T-helper 17 cell (primary cell): Measurements from ENCODE around the gene JADE1. TPM values are rescaled to one million over a fixed set of nuclear protein-coding genes. Genes with fewer than 3 reads are reported as not detected.
A peak's percentile ranks its signal among the peaks of the same experiment; 100 is the strongest.

ENCODE experiments used
- ATAC-seq: fragments of 150-1000 bp; cut with Tn5 transposase; 2 replicates; pipeline ENCODE4 v1.10.0; 2021; ENCODE audit warnings: mild to moderate bottlenecking, moderate library complexity
- DNase-seq, 3 donors: peaks; one replicate each; pipeline versions ENCODE4 v3.0.0 to v3.0.0-alpha.2; 2020 to 2021
- H3K9me3 ChIP-seq: one replicate; pipeline ENCODE4 v1.7.0; 2013; ENCODE audit warnings: low read length, mild to moderate bottlenecking; ENCODE audit not compliant: control insufficient read depth, poor library complexity, severe bottlenecking
- H3K27ac Mint-ChIP-seq: one replicate; pipeline ENCODE4 v1.8.0; 2022; ENCODE audit warnings: mild to moderate bottlenecking, moderate library complexity, mixed read lengths
- H3K27me3 Mint-ChIP-seq: one replicate; pipeline ENCODE4 v1.8.0; 2022; ENCODE audit warnings: mixed read lengths
- H3K36me3 Mint-ChIP-seq: one replicate; pipeline ENCODE4 v1.8.0; 2022; ENCODE audit warnings: low read depth, mixed read lengths
- H3K4me1 Mint-ChIP-seq: one replicate; pipeline ENCODE4 v1.8.0; 2022; ENCODE audit warnings: mild to moderate bottlenecking, mixed read lengths
- H3K4me3 Mint-ChIP-seq: one replicate; pipeline ENCODE4 v1.8.0; 2022; ENCODE audit warnings: mild to moderate bottlenecking, moderate library complexity, mixed read lengths
- total RNA-seq, 4 donors: library from RNA in 2 of 4; stranded (reverse) in 2 of 4; gene quantifications; one replicate each; pipeline ENCODE4 v1.2.3 and lab custom pipeline; 2022 to 2026

The JADE1 gene
- total RNA-seq, 2 donors from 2014 or later, result 38.0 to 53.1 TPM

DNA sequence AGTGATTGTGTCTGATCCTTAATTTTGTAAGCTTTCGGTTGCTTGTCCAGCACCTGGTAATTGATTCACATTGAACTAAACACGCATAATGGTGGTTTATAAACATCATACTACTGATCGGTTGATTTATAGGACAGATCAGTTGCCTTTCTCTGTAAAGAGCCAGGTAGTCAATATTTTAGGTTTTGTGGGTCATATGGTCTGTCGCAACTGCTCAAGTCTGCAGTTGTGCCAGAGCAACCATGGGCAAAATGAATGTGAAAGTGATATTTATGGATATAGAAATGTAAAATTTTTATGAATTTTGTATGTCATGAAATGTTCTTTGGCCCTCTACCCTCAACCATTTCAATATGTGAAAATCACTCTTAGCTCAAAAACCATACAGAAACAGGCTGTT, 8.9 kb downstream of the JADE1 start:
- ATAC-seq (no peak), DNase-seq (no peak)
- Mint-ChIP-seq H3K4me1 (peaks cover 40% of the 10 kb centered on the region), H3K4me3 (no peak overlapping the region), H3K36me3 (no peaks in the 10 kb centered on the region), H3K27me3 (no peaks in the 10 kb centered on the region), H3K27ac (no peak overlapping the region)
- no peaks in the 10 kb centered on the region for H3K9me3 ChIP-seq

DNA sequence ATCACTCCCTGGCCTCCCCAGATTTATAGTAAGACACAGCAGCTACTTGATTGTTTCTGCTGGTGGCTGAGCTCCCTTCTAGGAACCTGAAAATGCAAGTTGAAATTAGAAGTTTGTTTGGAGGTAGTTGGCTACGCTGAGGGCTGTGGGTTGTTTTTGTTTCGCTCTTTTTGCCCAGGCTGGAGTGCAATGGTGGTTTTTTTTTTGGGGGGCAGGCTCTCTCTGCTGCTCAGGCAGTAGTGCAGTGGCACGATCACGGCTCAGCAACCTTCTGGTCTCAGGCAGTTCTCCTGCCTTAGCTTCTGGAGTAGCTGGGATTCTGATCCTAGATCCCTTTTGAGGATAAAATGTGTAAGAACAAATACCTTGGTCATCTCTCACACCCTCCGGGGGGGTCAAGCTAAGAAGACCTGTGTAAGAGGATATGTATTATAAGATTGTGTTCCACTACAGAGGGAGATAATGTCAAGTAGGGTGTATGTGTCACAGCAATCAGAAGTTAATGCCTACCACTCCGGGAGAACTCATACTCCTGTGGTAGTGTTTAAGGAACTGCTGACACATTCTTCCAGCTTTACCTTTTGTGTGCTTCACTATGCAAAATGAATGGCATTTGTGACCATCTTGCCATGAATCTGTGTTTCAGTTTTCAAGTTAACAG, 9.7 kb downstream of the JADE1 start:
- H3K4me1 Mint-ChIP-seq, result peaks cover 37% of the 10 kb centered on the region
- H3K36me3 Mint-ChIP-seq, result no peaks in the 10 kb centered on the region

DNA sequence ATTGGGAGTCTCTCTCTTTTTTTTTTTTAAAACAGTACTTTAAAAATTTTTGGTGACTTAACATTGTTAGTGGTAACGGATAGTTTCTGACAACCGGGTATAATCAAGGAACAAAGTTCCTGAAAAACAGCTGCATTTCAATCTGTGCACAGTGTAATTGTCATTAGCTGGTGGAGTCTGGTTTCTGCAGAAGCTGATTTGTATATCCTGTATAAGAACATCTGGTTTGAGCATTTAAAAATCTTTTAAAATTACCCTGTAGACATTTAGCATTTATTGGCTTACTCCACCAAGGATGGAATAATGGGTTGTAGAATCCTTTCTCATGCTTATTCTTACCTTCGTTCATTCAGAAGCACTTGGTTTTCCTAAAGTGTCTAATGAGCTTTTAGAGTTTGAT, 11.2 kb downstream of the JADE1 start:
- H3K36me3 Mint-ChIP-seq, result no peaks in the 10 kb centered on the region
- H3K4me1 Mint-ChIP-seq, result peaks cover 43% of the 10 kb centered on the region
- no peaks in the 10 kb centered on the region for H3K27me3 Mint-ChIP-seq
- ATAC-seq (no peak), DNase-seq (no peak)
- H3K9me3 ChIP-seq, result no peaks in the 10 kb centered on the region
- H3K27ac Mint-ChIP-seq, result no peak overlapping the region
- no peak overlapping the region for H3K4me3 Mint-ChIP-seq

More for the DNA sequence above, 9.7 kb downstream of the JADE1 start:
- H3K27ac Mint-ChIP-seq, result no peak overlapping the region
- H3K9me3 ChIP-seq, result no peaks in the 10 kb centered on the region
- peak overlapping the region; percentile 21 for H3K4me3 Mint-ChIP-seq
- ATAC-seq, result no peak
- no peaks in the 10 kb centered on the region for H3K27me3 Mint-ChIP-seq
- DNase-seq, result no peak

DNA sequence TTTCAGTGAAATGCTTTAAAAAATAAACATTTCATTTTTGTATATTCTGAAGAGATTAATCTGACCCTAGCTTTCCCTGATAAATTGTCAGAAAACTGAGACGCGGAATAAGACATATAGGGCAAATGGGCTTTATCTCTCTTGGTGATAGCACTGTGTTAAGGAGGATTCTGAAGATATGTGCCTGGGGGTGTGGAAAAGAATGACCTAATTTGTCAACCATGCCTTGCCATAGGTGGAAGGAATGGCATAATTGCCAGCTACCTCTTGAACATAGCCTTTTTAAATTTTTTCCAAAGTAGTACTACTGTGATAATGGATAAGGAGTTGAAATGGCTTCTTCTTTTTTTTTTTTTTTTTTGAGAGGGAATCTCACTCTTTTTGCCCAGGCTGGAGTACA, 11.7 kb downstream of the JADE1 start:
- DNase-seq, result no peak
- H3K27me3 Mint-ChIP-seq, result no peaks in the 10 kb centered on the region
- peak overlapping the region; percentile 21 for H3K27ac Mint-ChIP-seq
- peaks cover 46% of the 10 kb centered on the region for H3K4me1 Mint-ChIP-seq
- H3K4me3 Mint-ChIP-seq, result no peak overlapping the region
- H3K9me3 ChIP-seq, result no peaks in the 10 kb centered on the region
- H3K36me3 Mint-ChIP-seq, result no peaks in the 10 kb centered on the region
- ATAC-seq, result no peak

DNA sequence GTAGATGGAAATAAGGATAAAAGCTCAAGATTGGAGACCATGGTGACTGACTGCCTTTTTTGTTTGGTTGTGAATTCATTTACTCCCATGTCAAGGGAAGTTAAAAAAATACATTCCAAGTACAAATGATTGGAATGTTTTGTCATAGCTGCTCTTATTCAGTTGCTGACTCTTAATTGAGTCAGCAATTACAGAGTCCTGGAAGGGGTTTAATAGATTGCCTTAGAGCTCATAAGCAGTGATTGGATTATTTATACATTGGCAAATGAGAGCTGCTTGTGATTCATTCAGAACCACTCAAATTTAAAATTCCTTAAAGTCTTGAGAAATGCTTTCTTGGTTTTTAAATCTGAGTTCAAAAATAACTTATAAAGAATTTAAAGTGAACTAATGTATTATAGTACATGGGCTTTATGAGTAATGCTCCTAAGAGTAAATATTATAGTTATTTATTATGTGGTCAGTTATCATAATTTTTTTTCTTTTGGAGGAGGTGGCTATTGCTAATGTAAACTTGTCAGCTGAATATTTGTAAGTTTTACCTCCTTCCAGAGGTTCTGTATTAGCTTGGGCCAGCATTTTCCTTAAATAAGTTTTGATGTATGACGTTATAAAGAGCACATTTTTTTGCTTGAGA, 13.6 kb downstream of the JADE1 start:
- H3K36me3 Mint-ChIP-seq, result peaks cover 3% of the 10 kb centered on the region
- ATAC-seq (no peak), DNase-seq (no peak)
- peak overlapping the region; percentile 72 for H3K27ac Mint-ChIP-seq
- no peaks in the 10 kb centered on the region for H3K9me3 ChIP-seq
- H3K4me1 Mint-ChIP-seq, result peaks cover 58% of the 10 kb centered on the region
- no peak overlapping the region for H3K4me3 Mint-ChIP-seq
- H3K27me3 Mint-ChIP-seq, result no peaks in the 10 kb centered on the region

DNA sequence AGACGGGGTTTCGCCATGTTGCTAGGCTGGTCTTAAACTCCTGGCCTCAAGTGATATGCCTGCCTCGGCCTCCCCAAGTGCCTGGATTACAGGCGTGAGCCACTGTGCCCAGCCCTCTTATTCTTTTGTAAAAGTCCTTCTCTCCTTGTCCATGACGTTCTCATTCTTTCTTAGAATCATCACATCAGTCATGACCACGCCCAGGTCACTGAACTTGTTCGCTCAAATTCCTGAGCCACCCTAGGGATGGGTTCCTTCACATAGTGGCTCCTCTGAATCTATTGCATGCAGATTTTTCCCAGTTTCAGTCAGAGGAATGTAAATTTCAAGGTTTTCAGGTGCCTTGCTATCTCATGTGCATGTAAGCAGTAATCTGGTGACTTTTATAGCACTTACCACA, 15.7 kb downstream of the JADE1 start:
- H3K27ac Mint-ChIP-seq, result peak overlapping the region; percentile 8
- H3K36me3 Mint-ChIP-seq, result peaks cover 3% of the 10 kb centered on the region
- peaks cover 47% of the 10 kb centered on the region for H3K4me1 Mint-ChIP-seq
- no peaks in the 10 kb centered on the region for H3K27me3 Mint-ChIP-seq
- peak overlapping the region; percentile 9 for H3K4me3 Mint-ChIP-seq
- H3K9me3 ChIP-seq, result no peaks in the 10 kb centered on the region
- DNase-seq (no peak), ATAC-seq (no peak)

DNA sequence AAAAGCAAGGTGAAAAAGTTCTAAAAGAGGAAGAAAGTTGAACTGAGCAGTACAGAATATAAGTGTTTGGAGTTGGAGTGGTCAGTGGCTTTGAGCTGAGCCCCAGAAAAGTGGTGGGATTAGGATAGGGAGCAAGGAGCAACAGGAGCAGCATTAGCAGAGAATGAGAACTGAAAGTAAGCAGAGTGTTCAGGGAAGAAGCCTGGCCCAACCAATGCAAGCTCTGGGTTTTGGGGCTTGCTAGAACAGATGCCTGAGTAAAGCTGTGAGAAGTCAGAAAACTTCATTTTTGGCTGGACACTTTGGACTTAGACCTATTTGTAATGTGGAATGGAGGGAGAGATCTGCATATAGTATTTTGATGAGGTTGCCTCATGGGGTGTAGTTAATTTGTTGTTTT, 17.8 kb downstream of the JADE1 start:
- DNase-seq, result no peak
- H3K27ac Mint-ChIP-seq, result peak overlapping the region; percentile 72
- no peak overlapping the region for H3K4me3 Mint-ChIP-seq
- peaks cover 48% of the 10 kb centered on the region for H3K4me1 Mint-ChIP-seq
- H3K27me3 Mint-ChIP-seq, result no peaks in the 10 kb centered on the region
- H3K9me3 ChIP-seq, result no peaks in the 10 kb centered on the region
- peaks cover 5% of the 10 kb centered on the region for H3K36me3 Mint-ChIP-seq
- no peak for ATAC-seq

DNA sequence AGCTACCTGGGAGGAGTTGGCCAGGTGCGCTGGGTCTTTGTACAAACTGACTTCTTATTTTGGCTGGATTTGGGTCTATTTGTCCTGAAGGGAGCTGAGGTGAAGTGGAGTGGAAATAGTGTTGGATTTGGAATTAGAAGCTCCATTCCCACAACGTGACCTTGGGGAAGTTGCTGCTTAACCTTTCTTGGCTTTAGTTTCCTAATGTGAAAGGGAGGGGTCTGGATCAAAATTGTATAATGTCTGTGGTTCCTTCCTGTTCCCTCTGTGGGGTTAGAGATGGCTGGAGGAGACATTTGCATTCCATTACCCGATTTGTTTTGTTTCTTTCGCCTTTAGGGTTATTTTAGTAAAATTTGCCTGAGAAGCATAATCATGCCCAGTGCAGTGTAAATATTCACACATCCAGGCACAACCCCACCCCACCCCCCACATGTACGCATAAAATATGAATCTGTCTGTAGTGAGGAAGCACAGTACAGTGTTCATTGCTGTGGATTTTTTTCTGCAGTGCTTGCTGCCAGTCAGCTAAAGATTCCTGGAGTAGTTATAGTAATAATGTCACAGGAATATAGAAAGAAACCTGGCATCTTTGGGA, 21.5 kb downstream of the JADE1 start:
- no peaks in the 10 kb centered on the region for H3K27me3 Mint-ChIP-seq
- H3K9me3 ChIP-seq, result no peaks in the 10 kb centered on the region
- H3K27ac Mint-ChIP-seq, result no peak overlapping the region
- peaks cover 48% of the 10 kb centered on the region for H3K4me1 Mint-ChIP-seq
- H3K36me3 Mint-ChIP-seq, result peaks cover 5% of the 10 kb centered on the region
- ATAC-seq, result no peak
- no peak for DNase-seq
- no peak overlapping the region for H3K4me3 Mint-ChIP-seq

DNA sequence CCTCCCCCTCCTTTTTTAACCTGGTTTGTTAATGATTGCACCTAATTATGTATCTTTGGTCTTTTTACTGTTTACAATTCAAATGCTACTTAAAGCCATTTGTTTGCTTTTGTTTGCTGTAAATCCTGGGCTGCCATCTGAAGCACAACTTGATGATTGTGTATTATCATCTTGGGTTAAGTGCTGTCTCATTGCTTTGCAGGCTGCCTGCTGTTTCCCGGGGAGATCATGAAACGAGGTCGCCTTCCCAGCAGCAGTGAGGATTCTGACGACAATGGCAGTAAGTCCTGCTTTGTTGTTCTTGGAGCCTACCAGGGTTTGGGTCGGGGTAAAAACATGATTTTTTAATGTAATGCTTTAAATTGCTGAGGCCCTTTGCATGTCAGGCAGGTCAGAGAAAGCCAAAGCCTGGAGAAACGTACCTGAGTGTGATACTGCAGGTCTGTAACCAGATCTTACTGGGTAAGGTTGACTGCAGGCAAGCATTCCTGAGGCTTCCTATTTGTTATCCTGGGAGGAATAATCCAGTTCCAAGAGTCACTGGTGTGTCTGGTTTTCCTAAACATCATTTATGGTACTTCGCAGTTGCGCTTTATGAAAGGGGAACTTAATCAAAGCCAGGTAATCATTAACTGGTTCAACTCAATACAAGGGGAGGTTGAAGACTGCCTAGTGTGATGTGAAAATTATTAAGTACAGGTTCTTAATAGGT, 22.2 kb downstream of the JADE1 start:
- H3K27ac Mint-ChIP-seq, result peak overlapping the region; percentile 75

DNA sequence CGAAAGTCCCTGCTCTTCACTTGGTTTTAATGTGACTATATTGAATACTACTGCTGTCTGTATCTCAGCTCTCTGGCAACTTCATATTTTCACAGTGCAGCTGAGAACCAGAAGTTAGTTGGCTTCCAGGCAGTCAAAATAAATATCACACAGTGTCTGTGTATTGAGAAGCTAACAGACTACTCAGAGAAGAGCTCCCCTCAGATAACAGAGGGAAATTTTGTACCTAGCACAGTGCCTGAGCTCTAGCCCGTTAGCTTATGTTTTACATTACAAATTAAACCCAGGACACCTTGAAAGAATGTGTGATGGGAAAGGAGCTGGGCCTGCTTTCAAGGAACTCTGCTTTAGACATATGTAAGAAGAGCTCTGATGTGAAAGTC, 22.7 kb downstream of the JADE1 start:
- no peaks in the 10 kb centered on the region for H3K9me3 ChIP-seq
- Mint-ChIP-seq H3K27me3 (no peaks in the 10 kb centered on the region), H3K36me3 (peaks cover 5% of the 10 kb centered on the region), H3K4me1 (peaks cover 39% of the 10 kb centered on the region), H3K27ac (peak overlapping the region; percentile 75), H3K4me3 (no peak overlapping the region)
- ATAC-seq, result no peak
- DNase-seq, result no peak

More for the DNA sequence above, 22.2 kb downstream of the JADE1 start:
- Mint-ChIP-seq H3K4me1 (peaks cover 43% of the 10 kb centered on the region), H3K27me3 (no peaks in the 10 kb centered on the region), H3K36me3 (peaks cover 5% of the 10 kb centered on the region), H3K4me3 (no peak overlapping the region)
- H3K9me3 ChIP-seq, result no peaks in the 10 kb centered on the region
- DNase-seq (no peak), ATAC-seq (no peak)

DNA sequence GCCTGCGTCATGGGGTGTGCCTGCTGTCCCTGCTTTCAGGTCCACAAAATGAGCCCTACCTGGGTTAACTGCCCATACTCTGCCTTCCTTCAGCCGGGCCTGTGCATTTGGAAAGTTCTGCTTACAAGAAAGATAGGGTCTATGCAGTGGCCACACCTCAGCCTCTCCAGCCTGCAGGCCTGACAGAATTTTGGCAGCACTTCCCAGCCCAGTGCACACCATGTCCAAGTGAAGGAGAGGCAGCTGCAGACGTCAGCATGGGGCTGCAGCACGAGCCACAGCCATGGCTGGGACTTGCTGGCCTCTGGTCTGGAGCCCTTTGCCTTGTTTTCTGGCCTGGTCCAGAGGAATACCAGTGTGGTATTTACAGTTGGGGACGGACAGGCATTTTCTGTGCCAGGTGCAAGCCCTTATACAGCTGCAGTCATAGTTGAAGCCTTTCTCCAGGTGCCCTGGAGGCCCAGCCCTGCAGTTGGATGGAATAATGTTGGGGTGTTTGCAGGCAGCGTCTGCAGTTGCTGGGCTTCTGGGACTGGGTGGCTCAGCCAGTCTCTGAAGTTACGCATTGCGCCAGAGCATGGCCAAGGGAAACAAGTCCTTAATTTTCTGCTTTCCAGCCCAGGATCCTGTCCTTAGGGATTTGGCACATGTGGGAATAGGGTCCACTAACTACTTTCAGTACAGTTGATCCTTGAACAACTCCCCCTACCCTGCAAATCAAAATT, 26.2 kb downstream of the JADE1 start:
- ATAC-seq (no peak), DNase-seq (no peak)
- Mint-ChIP-seq H3K36me3 (peaks cover 2% of the 10 kb centered on the region), H3K4me1 (peaks cover 45% of the 10 kb centered on the region), H3K27ac (no peak overlapping the region), H3K27me3 (no peaks in the 10 kb centered on the region), H3K4me3 (no peak overlapping the region)
- H3K9me3 ChIP-seq, result no peaks in the 10 kb centered on the region

DNA sequence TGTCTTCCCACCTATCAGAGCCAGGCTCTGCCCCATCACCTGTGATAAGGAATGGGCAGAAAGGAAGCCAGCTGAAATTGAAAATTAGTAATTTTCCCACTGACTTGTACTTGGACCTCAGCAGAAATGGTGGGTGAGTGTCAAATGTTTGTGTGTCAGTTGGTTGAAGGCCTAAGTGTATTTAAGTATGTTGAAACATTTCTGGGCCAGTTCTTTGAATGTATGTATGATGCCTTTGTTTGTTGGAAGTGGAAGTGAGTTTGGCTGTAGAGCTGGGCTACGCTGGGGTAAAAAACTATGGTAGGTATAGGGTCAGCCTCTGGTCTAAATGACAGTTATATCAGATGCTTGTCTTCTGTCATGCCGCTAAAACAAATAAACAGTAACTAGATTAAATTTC, 27.7 kb downstream of the JADE1 start:
- peak overlapping the region; percentile 68 for H3K27ac Mint-ChIP-seq
- peaks cover 3% of the 10 kb centered on the region for H3K36me3 Mint-ChIP-seq
- no peak overlapping the region for H3K4me3 Mint-ChIP-seq
- H3K27me3 Mint-ChIP-seq, result no peaks in the 10 kb centered on the region
- no peak for ATAC-seq
- no peaks in the 10 kb centered on the region for H3K9me3 ChIP-seq
- DNase-seq, result no peak
- peaks cover 49% of the 10 kb centered on the region for H3K4me1 Mint-ChIP-seq

DNA sequence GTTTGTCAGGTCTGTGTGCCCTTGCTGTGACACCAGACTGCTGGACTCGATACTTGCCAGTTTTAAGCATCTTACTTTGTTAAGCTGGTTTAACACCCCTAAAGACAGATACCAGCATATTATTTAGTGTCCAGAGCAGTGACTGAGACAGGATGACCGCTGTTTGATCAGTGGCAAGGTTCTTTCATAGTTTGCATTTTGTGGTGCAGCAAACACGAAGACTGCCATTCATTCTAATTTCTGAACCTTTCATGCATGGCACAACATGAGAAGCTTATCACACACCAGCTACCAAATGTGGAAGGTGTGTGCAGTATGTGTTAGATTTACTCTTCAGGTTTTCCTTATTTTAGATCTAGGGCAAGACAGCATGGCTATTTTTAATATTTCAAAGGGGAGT, 28.2 kb downstream of the JADE1 start:
- ATAC-seq, result no peak
- peaks cover 3% of the 10 kb centered on the region for H3K36me3 Mint-ChIP-seq
- H3K27ac Mint-ChIP-seq, result peak overlapping the region; percentile 68
- peaks cover 50% of the 10 kb centered on the region for H3K4me1 Mint-ChIP-seq
- H3K4me3 Mint-ChIP-seq, result no peak overlapping the region
- no peaks in the 10 kb centered on the region for H3K27me3 Mint-ChIP-seq
- DNase-seq, result no peak
- H3K9me3 ChIP-seq, result no peaks in the 10 kb centered on the region
